SK-N-SH treated with all-trans-retinoic acid at 6 μM for 48 hours (cell line): ENCODE results near the gene ZNF124.

Experiments used
- ATAC-seq: fragments of 200-7000 bp; cut with Tn5 transposase; 3 replicates; pipeline ENCODE4 v1.9.1; 2020; ENCODE audit warnings: mild to moderate bottlenecking, moderate library complexity
- BACH2 ChIP-seq: fragments of 250-450 bp; sonication (Bioruptor Pico); IDR thresholded peaks from 2 replicates; pipeline ENCODE4 v1.9.0; 2021; ENCODE audit warnings: mild to moderate bottlenecking, borderline replicate concordance
- CSDC2 ChIP-seq: fragments of 250-450 bp; sonication (Bioruptor Pico); IDR thresholded peaks from 2 replicates; pipeline ENCODE4 v1.5.0; 2020; ENCODE audit warnings: mild to moderate bottlenecking, moderate library complexity
- ESRRG ChIP-seq: fragments of 250-450 bp; sonication (Bioruptor Pico); IDR thresholded peaks from 2 replicates; pipeline ENCODE4 v1.6.1; 2021; ENCODE audit warnings: mild to moderate bottlenecking
- GLIS3 ChIP-seq: fragments of 250-450 bp; sonication (Bioruptor Pico); IDR thresholded peaks from 2 replicates; pipeline ENCODE4 v1.5.0; 2020; ENCODE audit warnings: mild to moderate bottlenecking, moderate library complexity
- ISL1 ChIP-seq: fragments of 250-450 bp; sonication (Bioruptor Pico); IDR thresholded peaks from 2 replicates; pipeline ENCODE4 v2.1.2; 2022; ENCODE audit warnings: mild to moderate bottlenecking, moderate library complexity
- OSR1 ChIP-seq: fragments of 250-450 bp; sonication (Bioruptor Pico); IDR thresholded peaks from 2 replicates; pipeline ENCODE4 v1.8.0; 2022; ENCODE audit warnings: moderate library complexity, mild to moderate bottlenecking, inconsistent platforms
- PPARA ChIP-seq: fragments of 250-450 bp; sonication (Bioruptor Pico); IDR thresholded peaks from 2 replicates; pipeline ENCODE4 v1.5.0; 2020; ENCODE audit warnings: mild to moderate bottlenecking, borderline replicate concordance
- RARB ChIP-seq: fragments of 250-450 bp; sonication (Bioruptor Pico); IDR thresholded peaks from 2 replicates; pipeline ENCODE4 v1.8.0; 2021; ENCODE audit warnings: mild to moderate bottlenecking, moderate library complexity
- SNAI2 ChIP-seq: fragments of 250-450 bp; sonication (Bioruptor Pico); IDR thresholded peaks from 2 replicates; pipeline ENCODE4 v1.5.0; 2020; ENCODE audit warnings: mild to moderate bottlenecking, moderate library complexity
- TCF4 ChIP-seq: fragments of 250-450 bp; sonication (Bioruptor Pico); IDR thresholded peaks from 2 replicates; pipeline ENCODE4 v1.8.0; 2021; ENCODE audit warnings: mild to moderate bottlenecking, moderate library complexity, borderline replicate concordance
- TOX ChIP-seq: fragments of 250-450 bp; sonication (Bioruptor Pico); IDR thresholded peaks from 2 replicates; pipeline ENCODE4 v1.8.0; 2021; ENCODE audit warnings: mild to moderate bottlenecking, moderate library complexity, borderline replicate concordance
- ZC3H10 ChIP-seq: fragments of 250-450 bp; sonication (Bioruptor Pico); IDR thresholded peaks from 2 replicates; pipeline ENCODE4 v1.5.1; 2021; ENCODE audit warnings: mild to moderate bottlenecking, moderate library complexity
- ZFP30 ChIP-seq: fragments of 450-650 bp; formaldehyde crosslinking; IDR thresholded peaks from 2 replicates; pipeline ENCODE4 v1.5.0; 2022; ENCODE audit warnings: mild to moderate bottlenecking, moderate library complexity
- ZNF565 ChIP-seq: fragments of 450-650 bp; formaldehyde crosslinking; conservative IDR thresholded peaks from 2 replicates; pipeline ENCODE4 v1.5.0; 2020; ENCODE audit warnings: low read depth, mild to moderate bottlenecking, moderate library complexity
- ZNF70 ChIP-seq: fragments of 450-650 bp; formaldehyde crosslinking; IDR thresholded peaks from 2 replicates; pipeline ENCODE4 v1.5.0; 2020; ENCODE audit warnings: mild to moderate bottlenecking, moderate library complexity
- ZNF8 ChIP-seq: fragments of 450-650 bp; formaldehyde crosslinking; IDR thresholded peaks from 2 replicates; pipeline ENCODE4 v1.5.0; 2020; ENCODE audit warnings: mild to moderate bottlenecking, moderate library complexity
- TF ChIP-seq, protein P1 (sequence below): fragments of 250-450 bp; sonication (Bioruptor Pico); IDR thresholded peaks from 2 replicates; pipeline ENCODE4 v1.8.0; 2021; ENCODE audit warnings: low read depth, mild to moderate bottlenecking, moderate library complexity, borderline replicate concordance
- TF ChIP-seq, protein P2 (sequence below): fragments of 250-450 bp; sonication (Bioruptor Pico); IDR thresholded peaks from 2 replicates; pipeline ENCODE4 v1.5.1; 2021; ENCODE audit warnings: mild to moderate bottlenecking, moderate library complexity
- TF ChIP-seq, protein P3 (sequence below): fragments of 250-450 bp; sonication (Bioruptor Pico); IDR thresholded peaks from 2 replicates; pipeline ENCODE4 v1.8.0; 2020; ENCODE audit warnings: mild to moderate bottlenecking, moderate library complexity, borderline replicate concordance
- TF ChIP-seq, protein P4 (sequence below): fragments of 250-450 bp; sonication (Bioruptor Pico); IDR thresholded peaks from 2 replicates; pipeline ENCODE4 v1.5.1; 2020; ENCODE audit warnings: low read depth, mild to moderate bottlenecking, moderate library complexity
- TF ChIP-seq, protein P5 (sequence below): fragments of 250-450 bp; sonication (Bioruptor Pico); IDR thresholded peaks from 2 replicates; pipeline ENCODE4 v1.5.0; 2020; ENCODE audit warnings: mild to moderate bottlenecking, moderate library complexity

Gene ZNF124

DNA sequence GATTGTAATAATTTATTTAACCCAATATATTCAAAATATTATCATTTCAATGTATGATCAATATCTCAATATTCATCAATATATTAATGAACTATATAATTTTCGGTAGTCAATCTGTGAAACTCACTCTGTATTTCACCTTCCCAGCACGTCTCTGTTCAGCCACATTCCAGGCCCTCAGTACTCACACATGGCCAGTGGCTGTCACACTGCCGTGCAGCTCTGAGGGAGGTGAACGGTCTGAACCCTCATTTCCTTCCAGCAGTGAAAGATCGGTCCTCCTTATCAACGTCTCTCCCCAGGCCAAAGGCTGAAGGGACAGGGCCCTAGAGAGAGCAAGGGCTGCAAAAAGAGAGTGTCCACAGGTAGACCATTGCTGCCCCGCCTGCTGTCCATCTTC is 39.5 kb upstream of the ZNF124 start:
- TF ChIP-seq, protein P1, sequence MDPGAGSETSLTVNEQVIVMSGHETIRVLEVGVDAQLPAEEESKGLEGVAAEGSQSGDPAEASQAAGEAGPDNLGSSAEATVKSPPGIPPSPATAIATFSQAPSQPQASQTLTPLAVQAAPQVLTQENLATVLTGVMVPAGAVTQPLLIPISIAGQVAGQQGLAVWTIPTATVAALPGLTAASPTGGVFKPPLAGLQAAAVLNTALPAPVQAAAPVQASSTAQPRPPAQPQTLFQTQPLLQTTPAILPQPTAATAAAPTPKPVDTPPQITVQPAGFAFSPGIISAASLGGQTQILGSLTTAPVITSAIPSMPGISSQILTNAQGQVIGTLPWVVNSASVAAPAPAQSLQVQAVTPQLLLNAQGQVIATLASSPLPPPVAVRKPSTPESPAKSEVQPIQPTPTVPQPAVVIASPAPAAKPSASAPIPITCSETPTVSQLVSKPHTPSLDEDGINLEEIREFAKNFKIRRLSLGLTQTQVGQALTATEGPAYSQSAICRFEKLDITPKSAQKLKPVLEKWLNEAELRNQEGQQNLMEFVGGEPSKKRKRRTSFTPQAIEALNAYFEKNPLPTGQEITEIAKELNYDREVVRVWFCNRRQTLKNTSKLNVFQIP (CRISPR knock-in tag) = no peak
- TF ChIP-seq RARB (CRISPR knock-in tag) = no peak
- no peak for TF ChIP-seq OSR1 (CRISPR knock-in tag)
- no peak for TF ChIP-seq ISL1 (CRISPR knock-in tag)
- TF ChIP-seq SNAI2 (CRISPR knock-in tag) = no peak
- TF ChIP-seq PPARA (CRISPR knock-in tag) = no peak
- TF ChIP-seq, protein P2, sequence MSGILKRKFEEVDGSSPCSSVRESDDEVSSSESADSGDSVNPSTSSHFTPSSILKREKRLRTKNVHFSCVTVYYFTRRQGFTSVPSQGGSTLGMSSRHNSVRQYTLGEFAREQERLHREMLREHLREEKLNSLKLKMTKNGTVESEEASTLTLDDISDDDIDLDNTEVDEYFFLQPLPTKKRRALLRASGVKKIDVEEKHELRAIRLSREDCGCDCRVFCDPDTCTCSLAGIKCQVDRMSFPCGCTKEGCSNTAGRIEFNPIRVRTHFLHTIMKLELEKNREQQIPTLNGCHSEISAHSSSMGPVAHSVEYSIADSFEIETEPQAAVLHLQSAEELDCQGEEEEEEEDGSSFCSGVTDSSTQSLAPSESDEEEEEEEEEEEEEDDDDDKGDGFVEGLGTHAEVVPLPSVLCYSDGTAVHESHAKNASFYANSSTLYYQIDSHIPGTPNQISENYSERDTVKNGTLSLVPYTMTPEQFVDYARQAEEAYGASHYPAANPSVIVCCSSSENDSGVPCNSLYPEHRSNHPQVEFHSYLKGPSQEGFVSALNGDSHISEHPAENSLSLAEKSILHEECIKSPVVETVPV (CRISPR knock-in tag) = no peak
- no peak for TF ChIP-seq CSDC2 (CRISPR knock-in tag)
- TF ChIP-seq ESRRG = no peak
- no peak for TF ChIP-seq ZNF70 (CRISPR knock-in tag)
- no peak for TF ChIP-seq TCF4 (CRISPR knock-in tag)
- TF ChIP-seq BACH2 (CRISPR knock-in tag) = no peak
- no peak for TF ChIP-seq TOX (CRISPR knock-in tag)
- TF ChIP-seq, protein P3, sequence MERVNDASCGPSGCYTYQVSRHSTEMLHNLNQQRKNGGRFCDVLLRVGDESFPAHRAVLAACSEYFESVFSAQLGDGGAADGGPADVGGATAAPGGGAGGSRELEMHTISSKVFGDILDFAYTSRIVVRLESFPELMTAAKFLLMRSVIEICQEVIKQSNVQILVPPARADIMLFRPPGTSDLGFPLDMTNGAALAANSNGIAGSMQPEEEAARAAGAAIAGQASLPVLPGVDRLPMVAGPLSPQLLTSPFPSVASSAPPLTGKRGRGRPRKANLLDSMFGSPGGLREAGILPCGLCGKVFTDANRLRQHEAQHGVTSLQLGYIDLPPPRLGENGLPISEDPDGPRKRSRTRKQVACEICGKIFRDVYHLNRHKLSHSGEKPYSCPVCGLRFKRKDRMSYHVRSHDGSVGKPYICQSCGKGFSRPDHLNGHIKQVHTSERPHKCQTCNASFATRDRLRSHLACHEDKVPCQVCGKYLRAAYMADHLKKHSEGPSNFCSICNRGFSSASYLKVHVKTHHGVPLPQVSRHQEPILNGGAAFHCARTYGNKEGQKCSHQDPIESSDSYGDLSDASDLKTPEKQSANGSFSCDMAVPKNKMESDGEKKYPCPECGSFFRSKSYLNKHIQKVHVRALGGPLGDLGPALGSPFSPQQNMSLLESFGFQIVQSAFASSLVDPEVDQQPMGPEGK (CRISPR knock-in tag) = no peak
- no peak for TF ChIP-seq GLIS3
- ATAC-seq = no peak

DNA sequence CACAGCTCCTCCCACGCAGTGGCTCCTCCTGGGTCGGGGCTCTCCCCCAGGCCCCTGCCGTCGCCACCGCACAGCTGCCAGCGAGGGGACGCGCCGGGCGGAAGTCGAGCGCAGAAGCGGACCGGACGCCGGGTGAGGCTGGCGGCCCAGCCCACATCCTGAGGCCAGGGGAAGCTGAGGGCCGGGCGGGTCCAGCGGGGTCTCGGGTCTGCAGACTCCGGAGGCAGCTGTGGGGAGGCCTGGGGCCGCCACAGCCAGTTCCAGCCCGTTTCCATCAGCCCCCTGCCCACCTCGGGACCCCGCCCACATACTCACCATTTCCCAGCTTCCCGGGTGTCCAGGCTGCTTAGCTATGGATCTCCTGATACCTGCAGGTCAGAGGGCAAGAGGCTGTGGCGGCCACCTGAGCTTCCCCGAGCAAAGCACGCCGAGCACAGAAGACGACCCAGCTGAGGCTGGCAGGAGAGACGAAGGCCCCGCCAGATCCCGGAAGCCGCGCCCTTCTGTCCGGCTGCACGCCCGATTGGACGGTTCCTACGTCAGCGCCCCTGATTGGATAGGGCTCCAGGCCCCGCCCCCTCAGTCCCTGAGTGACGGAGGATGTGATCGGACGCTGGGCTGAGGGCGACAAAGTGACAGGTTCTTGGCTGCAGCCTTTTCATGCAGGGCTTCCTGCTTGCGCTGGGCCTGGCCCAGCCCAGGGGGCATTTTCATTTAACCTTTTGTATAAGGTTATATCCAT is 38.7 kb upstream of the ZNF124 start:
- ATAC-seq = peak; percentile 100
- TF ChIP-seq GLIS3 (no peak), RARB (CRISPR knock-in tag) (no peak), TOX (CRISPR knock-in tag) (no peak), TCF4 (CRISPR knock-in tag) (no peak), SNAI2 (CRISPR knock-in tag) (no peak), ISL1 (CRISPR knock-in tag) (no peak), ZNF70 (CRISPR knock-in tag) (no peak), ZC3H10 (no peak), BACH2 (CRISPR knock-in tag) (no peak), ZNF8 (CRISPR knock-in tag) (no peak), ZNF565 (no peak), OSR1 (CRISPR knock-in tag) (no peak), ZFP30 (CRISPR knock-in tag) (no peak), PPARA (CRISPR knock-in tag) (no peak)
- TF ChIP-seq, protein P2 (CRISPR knock-in tag) = no peak
- TF ChIP-seq, protein P4, sequence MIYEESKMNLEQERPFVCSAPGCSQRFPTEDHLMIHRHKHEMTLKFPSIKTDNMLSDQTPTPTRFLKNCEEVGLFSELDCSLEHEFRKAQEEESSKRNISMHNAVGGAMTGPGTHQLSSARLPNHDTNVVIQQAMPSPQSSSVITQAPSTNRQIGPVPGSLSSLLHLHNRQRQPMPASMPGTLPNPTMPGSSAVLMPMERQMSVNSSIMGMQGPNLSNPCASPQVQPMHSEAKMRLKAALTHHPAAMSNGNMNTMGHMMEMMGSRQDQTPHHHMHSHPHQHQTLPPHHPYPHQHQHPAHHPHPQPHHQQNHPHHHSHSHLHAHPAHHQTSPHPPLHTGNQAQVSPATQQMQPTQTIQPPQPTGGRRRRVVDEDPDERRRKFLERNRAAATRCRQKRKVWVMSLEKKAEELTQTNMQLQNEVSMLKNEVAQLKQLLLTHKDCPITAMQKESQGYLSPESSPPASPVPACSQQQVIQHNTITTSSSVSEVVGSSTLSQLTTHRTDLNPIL = no peak

DNA sequence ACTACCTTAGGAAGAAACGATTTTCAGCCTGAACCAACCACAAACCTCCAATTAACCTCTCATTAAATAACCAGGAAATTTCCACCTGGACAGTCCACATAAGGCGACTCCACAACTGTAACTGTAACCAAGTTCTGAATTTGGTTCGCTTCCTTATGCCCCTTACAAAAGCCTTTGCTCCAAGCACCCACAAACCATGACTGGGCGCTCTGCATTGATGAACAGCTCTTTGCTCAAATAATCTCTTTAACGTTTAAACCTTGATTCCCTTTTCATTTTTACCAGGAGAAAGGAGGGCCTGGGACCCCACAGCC is 38.2 kb upstream of the ZNF124 start:
- peak; percentile 54 for ATAC-seq
- TF ChIP-seq BACH2 (CRISPR knock-in tag) (no peak), SNAI2 (CRISPR knock-in tag) (no peak)
- TF ChIP-seq, protein P1 (CRISPR knock-in tag) = no peak
- TF ChIP-seq, protein P5, sequence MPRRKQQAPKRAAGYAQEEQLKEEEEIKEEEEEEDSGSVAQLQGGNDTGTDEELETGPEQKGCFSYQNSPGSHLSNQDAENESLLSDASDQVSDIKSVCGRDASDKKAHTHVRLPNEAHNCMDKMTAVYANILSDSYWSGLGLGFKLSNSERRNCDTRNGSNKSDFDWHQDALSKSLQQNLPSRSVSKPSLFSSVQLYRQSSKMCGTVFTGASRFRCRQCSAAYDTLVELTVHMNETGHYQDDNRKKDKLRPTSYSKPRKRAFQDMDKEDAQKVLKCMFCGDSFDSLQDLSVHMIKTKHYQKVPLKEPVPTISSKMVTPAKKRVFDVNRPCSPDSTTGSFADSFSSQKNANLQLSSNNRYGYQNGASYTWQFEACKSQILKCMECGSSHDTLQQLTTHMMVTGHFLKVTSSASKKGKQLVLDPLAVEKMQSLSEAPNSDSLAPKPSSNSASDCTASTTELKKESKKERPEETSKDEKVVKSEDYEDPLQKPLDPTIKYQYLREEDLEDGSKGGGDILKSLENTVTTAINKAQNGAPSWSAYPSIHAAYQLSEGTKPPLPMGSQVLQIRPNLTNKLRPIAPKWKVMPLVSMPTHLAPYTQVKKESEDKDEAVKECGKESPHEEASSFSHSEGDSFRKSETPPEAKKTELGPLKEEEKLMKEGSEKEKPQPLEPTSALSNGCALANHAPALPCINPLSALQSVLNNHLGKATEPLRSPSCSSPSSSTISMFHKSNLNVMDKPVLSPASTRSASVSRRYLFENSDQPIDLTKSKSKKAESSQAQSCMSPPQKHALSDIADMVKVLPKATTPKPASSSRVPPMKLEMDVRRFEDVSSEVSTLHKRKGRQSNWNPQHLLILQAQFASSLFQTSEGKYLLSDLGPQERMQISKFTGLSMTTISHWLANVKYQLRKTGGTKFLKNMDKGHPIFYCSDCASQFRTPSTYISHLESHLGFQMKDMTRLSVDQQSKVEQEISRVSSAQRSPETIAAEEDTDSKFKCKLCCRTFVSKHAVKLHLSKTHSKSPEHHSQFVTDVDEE (CRISPR knock-in tag) = no peak
